GM19467 (cell line): ENCODE measurements around the gene CAPS.
"Not testable (repeated sequence)": the region's sequence is repeated elsewhere in the genome, so short reads cannot be mapped to it uniquely, and the experiment has no call there.

Experiments used
- ATAC-seq: cut with Tn5 transposase; IDR thresholded peaks from one replicate; pipeline ENCODE4 v1.9.1; 2021; ENCODE audit warnings: mild to moderate bottlenecking, moderate library complexity; ENCODE audit not compliant: unreplicated experiment

The CAPS gene

DNA sequence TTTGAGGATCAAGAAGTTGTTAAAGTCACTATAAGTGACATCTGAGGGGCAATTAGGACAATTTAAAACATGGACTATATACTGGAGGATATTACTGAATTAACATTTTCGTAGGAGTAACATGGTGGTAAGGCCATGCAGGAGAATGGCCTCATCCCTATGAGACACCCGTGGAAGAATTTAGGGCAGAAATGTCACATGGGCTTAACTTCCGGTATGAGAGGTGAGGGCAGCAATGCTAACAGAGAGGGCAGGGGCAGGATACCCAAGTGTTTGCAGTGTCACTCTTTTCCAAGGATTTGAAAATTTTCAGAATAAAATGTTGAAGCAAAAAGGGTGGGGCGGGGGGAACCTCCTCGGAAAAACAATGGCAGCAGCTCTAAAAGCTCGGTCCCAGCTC lies 40.2 kb downstream of the CAPS start:
- ATAC-seq, result no peak

DNA sequence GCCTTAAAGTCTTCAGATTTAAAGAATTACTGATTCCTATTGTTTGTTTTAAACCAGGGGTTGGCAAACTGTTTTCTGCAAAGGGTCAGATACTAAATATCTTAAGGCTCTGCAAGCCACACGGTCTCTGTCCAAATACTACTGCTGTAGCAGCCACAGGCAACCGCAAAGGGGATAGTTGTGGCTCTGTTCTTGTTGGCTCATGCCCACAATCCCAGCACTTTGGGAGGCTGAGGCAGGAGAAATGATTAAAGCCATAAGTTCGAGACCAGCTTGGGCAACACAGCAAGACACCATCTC lies 41.5 kb downstream of the CAPS start:
- ATAC-seq, result no peak

DNA sequence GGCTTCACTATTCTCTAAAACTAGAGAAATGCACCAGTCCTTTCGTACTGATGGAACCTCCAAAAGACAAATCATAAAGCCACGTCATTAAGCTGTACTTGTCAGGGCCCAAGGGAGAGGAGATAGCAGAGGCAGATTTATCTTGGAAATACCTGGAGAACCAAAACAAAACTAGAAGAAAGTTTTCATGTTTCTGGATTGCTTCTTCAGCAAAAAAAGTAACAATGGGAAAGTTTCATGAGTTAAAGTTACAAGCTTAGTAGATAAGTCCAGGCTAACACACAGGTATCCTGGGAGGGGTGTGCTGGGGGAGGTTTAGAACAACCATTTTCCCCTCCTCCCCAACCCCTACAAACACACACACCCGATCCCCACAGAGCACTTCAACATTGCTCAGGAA lies 42.3 kb downstream of the CAPS start:
- ATAC-seq, result no peak

DNA sequence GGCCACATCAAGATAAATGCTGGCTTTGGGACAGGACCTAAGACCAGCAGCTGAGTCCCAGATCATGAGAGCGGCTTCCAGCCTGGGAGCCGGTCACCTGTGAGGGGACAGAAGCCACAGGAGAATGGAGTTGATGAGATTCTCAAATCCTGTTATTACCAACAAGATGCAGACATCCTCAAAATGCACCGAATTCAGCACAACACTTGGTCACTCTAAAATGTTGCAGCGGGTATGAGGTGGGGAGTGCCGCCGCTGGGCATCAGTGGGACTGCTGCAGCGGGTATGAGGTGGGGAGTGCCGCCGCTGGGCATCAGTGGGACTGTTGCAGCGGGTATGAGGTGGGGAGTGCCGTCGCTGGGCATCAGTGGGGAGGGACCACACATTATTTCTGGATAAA lies 42.7 kb downstream of the CAPS start:
- ATAC-seq, result no peak

DNA sequence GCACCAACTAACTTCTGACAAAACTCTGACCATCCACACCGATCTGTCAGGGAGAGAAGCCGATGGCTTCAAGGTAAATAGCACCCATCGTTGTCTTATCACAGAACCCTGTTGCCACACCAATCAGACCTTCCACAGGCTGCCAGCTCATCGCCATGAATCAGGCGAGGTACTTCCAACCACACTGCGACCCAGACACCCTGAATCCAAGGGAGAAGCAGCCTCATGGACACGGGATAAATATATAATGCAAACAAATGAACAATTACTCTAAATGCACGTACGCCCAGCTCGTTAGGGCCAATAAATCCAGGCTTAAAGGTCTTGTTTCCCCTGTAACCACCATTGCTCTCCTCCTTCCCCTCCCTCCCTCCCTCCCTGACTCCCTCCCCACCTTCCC lies 43.1 kb downstream of the CAPS start:
- ATAC-seq, result no peak

DNA sequence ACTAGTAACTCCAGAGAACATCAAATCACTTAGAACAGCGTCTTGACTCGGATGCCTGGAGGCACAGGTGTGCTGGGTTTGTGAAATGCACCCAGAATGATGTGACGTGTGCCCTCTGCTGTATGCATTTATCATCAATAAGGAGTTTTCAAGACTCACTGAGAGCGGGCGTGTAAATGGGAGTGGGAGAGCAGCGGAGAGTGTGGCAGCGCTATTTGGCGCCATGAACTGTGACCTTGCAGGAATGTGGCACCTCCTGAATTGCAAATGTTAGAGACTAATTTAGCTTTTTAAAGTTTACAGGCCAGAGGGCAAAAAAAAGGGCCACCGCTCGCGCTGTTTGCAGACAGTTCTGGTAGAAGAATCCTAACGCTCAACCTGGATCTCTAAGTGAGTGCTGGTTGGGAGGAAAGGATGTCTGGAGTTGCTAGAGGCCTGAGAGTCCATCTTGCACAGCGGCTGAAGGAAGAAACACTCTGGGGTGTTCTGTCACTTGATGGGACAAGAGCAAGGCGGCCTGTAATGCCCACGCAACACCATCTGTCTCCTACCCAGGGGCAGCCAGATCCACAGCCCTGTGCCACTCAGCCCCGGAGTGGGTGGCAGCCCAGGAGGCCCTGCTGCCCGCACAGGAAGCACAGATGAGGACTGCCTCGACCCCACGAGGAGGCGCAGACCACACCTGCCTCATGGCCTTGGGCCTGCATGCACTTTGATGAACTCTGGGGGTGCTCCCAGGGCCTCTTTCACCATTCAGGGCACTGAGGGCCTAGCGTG lies 44.2 kb downstream of the CAPS start:
- no peak for ATAC-seq

DNA sequence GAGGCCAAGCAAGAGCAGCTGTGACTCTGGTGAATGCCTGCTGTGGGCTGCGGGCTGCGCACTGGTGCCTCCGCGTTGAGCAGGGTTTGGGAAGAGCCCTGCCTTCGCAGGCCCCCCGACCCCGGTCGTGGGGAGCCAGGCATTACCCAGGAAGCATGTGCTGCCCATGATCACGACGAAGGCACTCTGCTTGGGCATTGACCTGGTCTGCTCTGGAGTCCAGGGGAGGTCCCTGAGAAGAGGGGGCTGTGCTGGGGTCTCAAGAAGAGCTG lies 44.7 kb downstream of the CAPS start:
- no peak for ATAC-seq

DNA sequence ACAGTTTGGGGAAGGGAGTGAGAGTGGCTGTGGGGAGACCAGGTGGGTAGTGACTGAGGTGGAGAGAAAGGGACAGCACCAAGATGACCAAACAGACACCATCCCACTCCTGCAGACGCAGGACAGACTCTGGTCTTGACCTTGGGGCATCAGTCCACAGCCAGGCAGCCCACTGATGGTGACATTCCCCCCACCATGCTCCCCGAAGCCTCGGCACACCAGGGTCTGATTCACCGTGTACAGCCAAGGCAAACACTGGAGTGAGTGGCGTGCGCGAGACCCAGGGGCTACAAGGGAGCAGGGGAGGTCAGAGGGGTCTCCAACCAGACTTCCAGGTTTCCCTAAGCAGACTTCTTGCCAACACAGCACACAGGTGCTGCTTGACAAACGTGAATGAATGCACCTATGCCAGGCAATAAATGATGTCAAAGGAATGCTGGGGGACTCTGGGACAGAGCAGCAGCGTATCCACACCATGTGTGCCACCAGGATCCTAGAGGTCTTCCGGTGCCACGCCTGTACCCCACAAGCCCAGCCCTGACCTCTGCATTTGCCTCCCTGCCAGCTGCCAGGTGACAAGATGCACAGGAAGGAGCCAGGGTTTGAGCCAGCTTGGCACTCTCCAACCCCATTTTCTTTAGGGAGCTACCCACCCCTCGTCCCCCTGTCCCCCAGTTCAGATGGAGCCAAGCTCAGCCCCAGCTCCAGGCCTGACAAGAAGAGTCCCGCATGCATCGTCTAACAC lies 45.4 kb downstream of the CAPS start:
- no peak for ATAC-seq

DNA sequence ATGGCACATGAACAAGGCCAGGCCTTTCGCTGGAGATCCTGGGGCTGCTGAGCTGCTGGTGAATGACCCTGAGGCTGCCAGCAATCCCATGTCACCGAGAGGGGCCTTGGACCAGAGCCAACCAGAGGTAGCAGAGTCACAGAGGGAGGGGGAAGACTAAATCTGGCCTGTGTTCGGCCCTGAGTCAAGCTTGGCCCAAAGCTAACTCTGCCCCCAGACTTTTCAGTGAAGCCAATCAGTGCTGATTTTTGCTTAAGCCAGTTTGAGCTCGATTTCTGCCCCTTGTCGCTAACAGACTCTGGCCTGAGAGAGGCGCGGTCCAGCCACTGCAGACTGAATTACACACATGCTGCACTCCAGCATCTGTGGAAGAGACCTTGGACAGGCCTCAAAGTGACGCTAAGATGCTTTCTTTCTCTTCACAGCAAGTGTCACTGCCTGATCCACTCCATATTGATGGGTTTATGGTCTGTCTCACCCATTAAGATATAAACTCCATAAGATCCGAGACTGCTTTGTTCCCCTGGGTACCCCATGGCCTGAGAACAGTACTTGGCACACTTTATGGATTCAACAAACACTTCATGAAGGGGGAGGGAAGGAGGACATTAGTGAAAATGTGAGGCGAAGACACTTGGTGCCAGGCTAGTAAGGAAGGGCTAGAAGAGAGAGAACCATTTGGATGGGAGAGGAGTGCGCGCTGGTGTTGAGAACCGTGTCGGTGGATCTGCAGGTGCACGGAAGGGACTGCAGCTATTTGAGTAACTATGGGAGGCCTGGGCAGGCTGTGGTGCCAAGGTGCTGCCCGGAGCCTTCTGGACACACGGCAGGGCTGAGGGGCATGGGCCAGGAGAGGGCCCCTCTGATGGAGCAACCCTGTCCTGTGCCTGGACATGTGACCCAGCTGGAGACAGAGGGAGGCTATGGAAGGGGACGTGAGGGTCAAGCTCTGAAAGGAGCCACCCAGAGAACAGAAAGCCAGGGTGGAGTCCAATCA lies 46.2 kb downstream of the CAPS start:
- no peak for ATAC-seq

DNA sequence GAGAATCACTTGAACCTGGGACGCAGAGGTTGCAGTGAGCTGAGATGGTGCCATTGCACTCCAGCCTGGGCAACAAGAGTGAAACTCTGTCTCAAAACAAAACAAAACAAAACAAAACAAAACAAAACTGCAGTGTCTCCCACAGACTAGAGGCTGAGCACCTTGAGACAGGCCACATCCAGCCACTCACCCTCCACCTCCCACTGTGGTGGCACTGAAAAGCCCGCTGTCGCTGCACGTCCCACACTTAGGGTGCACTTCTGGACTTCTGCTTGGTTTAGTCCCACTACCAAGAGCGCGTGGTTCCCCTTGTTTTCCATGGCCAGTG lies 47.6 kb downstream of the CAPS start:
- not testable (repeated sequence) for ATAC-seq

DNA sequence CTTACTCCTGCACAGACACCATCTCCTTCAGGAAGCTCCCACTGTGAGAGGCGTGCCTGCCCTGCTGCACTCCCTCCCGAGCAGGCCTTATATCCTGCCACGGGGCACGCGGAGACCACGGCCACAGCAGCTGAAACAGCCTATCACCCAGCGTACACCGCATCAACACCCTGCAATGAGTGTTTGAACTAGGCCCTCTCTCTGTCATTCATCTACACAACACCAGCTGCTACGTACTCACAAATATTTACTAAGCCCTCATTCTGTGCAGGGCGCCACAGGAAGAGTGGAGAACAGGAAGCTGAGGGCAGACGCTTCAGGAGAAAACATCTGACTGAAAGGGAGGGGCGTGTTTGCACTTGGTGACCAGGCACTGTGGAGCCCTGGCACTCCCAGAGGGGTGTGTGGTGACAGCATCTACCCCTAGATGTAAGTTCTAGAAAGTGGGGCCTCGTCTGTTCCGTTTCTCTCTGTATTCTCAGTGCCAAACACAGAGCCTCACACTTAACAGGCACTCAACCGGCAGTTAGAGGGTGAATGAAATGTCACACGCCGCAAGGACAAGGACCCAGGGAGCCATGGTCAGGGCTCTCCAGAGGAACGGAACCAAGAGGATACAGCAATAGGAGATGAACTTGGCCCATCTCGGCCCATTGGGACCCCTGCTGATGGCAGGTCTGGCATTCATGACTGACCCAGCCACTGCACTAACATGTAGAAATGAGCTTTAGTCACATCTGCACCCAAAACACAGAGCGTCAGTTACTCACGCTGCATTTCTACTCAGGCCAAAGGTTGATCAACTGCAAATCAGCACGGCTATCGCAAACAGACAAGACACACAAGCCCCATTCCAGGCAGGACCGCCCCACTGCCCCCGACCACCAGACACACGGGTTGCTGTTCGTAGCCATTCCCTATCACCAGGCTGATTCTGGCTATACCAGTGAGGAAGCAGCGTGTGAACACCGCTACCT lies 48.2 kb downstream of the CAPS start:
- no peak for ATAC-seq

DNA sequence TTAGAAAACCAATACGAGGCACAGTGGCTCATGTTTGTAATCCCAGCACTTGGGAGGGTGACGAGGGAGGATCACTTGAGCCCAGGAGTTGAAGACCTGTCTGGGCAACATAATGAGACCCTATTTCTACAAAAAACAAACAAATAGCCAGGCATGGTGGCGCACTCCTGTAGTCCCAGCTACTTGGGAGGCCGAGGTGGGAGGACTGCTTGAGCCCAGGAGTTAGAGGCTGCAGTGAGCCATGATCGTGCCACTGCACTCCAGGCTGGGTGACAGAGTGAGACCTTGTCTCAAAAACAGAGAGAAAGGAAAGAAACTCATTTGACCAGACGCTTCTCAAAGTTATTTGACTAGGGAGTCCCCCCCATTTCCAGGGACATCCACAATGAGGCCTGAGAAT lies 49.2 kb downstream of the CAPS start:
- ATAC-seq, result not testable (repeated sequence)

DNA sequence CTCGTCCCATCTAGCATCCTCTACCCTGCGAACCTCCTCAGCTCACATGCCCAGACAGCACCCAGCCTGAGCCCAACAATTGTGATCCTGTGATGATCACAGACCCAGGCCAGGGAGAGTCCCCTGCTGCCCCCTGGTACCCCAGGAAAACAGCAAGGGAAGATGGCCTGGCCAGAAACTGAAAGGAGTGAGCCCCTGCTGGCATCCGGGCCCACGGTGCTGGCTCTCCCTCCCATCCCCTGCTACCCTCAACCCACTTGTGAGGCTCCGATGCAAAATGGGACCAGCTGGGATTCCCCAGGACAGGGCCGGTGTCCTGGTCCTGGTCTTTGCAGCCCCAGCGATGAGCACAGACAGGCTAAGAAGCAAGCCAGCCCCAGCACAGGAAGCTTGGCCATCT lies 49.8 kb downstream of the CAPS start:
- no peak for ATAC-seq

DNA sequence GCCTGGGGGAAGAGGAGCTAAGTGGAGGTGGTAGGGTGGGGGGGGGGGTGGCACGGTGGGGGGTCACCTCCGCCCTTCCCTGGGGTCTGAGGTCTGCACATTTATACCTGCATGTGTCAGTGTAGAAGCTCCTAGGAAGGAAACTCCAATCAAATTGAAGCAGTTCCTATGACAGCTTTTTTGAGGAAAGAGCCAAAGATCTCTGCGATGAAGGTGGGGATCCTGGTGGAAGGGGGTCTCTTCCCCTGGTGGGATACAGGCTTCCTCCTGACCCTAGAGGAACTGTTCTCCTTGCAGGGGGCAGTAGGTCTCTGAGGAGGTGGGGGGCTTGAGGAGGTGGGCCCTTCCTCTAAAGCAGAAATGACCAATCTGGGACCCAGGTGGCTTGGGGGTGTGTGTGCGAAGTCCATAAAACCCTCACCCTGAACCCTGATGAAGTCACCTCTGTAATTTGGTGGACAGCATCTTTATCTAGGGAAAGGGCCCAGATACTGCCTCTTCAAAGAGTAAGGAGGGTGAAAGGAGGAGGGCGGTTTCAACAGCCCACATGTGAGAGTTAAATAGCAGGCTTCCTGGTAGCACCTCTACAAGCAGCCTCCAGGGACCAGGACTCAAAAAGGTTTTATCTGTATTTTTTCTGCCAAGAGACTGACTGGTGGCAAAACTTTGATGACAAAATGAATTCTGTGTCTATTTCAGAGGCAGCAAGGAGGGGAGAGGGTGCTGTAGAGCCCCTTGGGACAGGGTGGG lies 50.9 kb downstream of the CAPS start:
- no peak for ATAC-seq
